Stomach (tissue), 9 donors: ENCODE measurements around the gene ALG14. TPM values are rescaled to one million over a fixed set of nuclear protein-coding genes. Genes with fewer than 3 reads are reported as not detected.

Experiments
- DNase-seq, 2 donors: peaks; one replicate each; pipeline versions ENCODE4 v3.0.0 to v3.0.0-alpha.2; 2013 to 2019
- H3K27ac ChIP-seq, 5 donors: fragments of 200-600 bp in 4 of 5; sonication (generic) in 4 of 5; one replicate each; pipeline ENCODE4 v1.5.1; 2013 to 2019; ENCODE audit warnings: mild to moderate bottlenecking in 1 of 5, moderate library complexity in 1 of 5
- H3K27me3 ChIP-seq, 3 donors: fragments of 200-600 bp; sonication (generic); one replicate each; pipeline ENCODE4 v1.5.1; 2017 to 2019; ENCODE audit warnings: mixed run types in 1 of 3
- H3K36me3 ChIP-seq, 4 donors: fragments of 200-600 bp; sonication (generic); 1 replicate in 3 of 4; 2 replicates in 1 of 4; pipeline ENCODE4 v1.5.1; 2016 to 2019
- H3K4me1 ChIP-seq, 4 donors: fragments of 200-600 bp; sonication (generic); one replicate each; pipeline ENCODE4 v1.5.1; 2016 to 2019
- H3K4me3 ChIP-seq, 4 donors: fragments of 200-600 bp; sonication (generic) in 3 of 4; one replicate each; pipeline ENCODE4 v1.5.1; 2016 to 2019; ENCODE audit warnings: mild to moderate bottlenecking in 1 of 4
- H3K9me3 ChIP-seq, 4 donors: fragments of 200-600 bp; sonication (generic); one replicate each; pipeline ENCODE4 v1.5.1; 2016 to 2019
- EP300 ChIP-seq: sonication (generic); formaldehyde crosslinking; IDR thresholded peaks from one replicate; pipeline ENCODE4 v1.6.1; 2017; ENCODE audit warnings: antibody characterized with exemption
- POLR2A ChIP-seq, 4 donors: fragments of 450-650 bp; IDR thresholded peaks; one replicate each; pipeline ENCODE4 v1.6.1; 2016; ENCODE audit warnings: antibody characterized with exemption in 4 of 4, control low read depth in 2 of 4, mild to moderate bottlenecking in 1 of 4, moderate library complexity in 1 of 4
- POLR2AphosphoS5 ChIP-seq, 3 donors: sonication (generic); formaldehyde crosslinking; IDR thresholded peaks; one replicate each; pipeline ENCODE4 v1.6.1; 2016; ENCODE audit warnings: antibody characterized with exemption in 3 of 3
- WGBS, 5 donors: extraction: QIAGEN DNeasy Blood & Tissue Kit in 3 of 5; methylation state at CpG; one replicate each; pipeline versions ENCODE4 v1.1.5 to v1.1.7; 2013 to 2018; 5-methylcytosine and 5-hydroxymethylcytosine counted together
- intact Hi-C: fragments of 100-400 bp; cut with DNase I; formaldehyde crosslinking; loops from one replicate; pipeline ENCODE4 v1.15.1; 2023; ENCODE audit warnings: low total_unique reads
- polyA plus RNA-seq, 3 donors: library from polyadenylated mRNA; stranded (reverse); fragments of 200-250 nt; gene quantifications; one replicate each; pipeline ENCODE4 v1.2.3, GENCODE V29; 2013
- total RNA-seq, 5 donors: library from RNA; depleted of rRNA; stranded (reverse); fragments of >200 nt; gene quantifications; one replicate each; pipeline versions ENCODE4 v1.1.0 to v1.2.3, GENCODE V29; 2014 to 2016
- TF ChIP-seq, protein P1 (sequence below), 7 experiments: fragments of 450-650 bp in 4 of 7; fragments of 200-600 bp in 3 of 7; sonication (generic) in 3 of 7; IDR thresholded peaks; one replicate each; pipeline ENCODE4 v1.5.1; 2016 to 2019; ENCODE audit warnings: antibody characterized with exemption in 7 of 7, control low read depth in 2 of 7, mild to moderate bottlenecking in 1 of 7
- donor health status: healthy with polysubstance abuse.
- donor health status: Bipolar disorder and iron deficiency.
- donor health status: healthy.

Gene ALG14
- total and polyA plus RNA-seq, 8 donors: under 0.01 to 3.5 (median 1.1) TPM; not detected in 1

GRCh38 chr1:94961988-94962387 lies 110.8 kb downstream of the ALG14 start:
- DNase-seq: no peak
- TF ChIP-seq POLR2A (IDR thresholded peaks at IDR 0.05) (no peak), POLR2AphosphoS5 (IDR thresholded peaks at IDR 0.05) (no peak), EP300 (no peak)
- TF ChIP-seq, protein P1, sequence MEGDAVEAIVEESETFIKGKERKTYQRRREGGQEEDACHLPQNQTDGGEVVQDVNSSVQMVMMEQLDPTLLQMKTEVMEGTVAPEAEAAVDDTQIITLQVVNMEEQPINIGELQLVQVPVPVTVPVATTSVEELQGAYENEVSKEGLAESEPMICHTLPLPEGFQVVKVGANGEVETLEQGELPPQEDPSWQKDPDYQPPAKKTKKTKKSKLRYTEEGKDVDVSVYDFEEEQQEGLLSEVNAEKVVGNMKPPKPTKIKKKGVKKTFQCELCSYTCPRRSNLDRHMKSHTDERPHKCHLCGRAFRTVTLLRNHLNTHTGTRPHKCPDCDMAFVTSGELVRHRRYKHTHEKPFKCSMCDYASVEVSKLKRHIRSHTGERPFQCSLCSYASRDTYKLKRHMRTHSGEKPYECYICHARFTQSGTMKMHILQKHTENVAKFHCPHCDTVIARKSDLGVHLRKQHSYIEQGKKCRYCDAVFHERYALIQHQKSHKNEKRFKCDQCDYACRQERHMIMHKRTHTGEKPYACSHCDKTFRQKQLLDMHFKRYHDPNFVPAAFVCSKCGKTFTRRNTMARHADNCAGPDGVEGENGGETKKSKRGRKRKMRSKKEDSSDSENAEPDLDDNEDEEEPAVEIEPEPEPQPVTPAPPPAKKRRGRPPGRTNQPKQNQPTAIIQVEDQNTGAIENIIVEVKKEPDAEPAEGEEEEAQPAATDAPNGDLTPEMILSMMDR (IDR thresholded peaks at IDR 0.05): no peak
- intact Hi-C loops: no loop called here
- 71 to 87% (median 80%) methylated on average over 3 of the region's 3 CpGs for WGBS, 5 donors
- H3K27me3 ChIP-seq: no peaks in the 10 kb centered on the region
- no peak overlapping the region for H3K4me3 ChIP-seq
- no peaks in the 10 kb centered on the region for H3K9me3 ChIP-seq
- peaks cover 0 to 30% (median 10%) of the 10 kb centered on the region in 4 donors for H3K4me1 ChIP-seq
- peak overlapping the region in 4 of 5 donors; percentile 69 to 90 (median 78) for H3K27ac ChIP-seq
- no peaks in the 10 kb centered on the region for H3K36me3 ChIP-seq

DNA sequence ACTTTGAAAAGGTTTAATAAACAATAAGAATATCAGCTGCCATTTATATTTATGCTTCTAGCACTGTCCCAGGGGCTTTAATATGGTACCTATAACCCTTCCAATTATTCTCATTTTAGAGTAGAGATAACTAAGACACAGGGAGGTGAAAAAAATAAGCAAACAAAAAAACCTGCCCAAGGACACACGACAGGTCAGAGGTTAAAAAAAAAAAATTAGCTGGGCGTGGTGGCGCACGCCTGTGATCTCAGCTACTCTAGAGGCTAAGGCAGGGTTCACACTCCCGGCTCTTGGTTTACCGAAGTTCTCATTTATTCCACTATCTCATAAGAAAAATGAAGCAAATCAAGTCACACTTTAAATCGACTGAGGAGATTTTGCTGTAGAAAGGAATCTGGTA lies 111.2 kb downstream of the ALG14 start:
- no peak for DNase-seq
- TF ChIP-seq, protein P1 (IDR thresholded peaks at IDR 0.05): no peak
- TF ChIP-seq POLR2AphosphoS5 (IDR thresholded peaks at IDR 0.05) (no peak), EP300 (no peak), POLR2A (IDR thresholded peaks at IDR 0.05) (no peak)
- Histone ChIP-seq H3K4me3 (no peak overlapping the region), H3K4me1 (peaks cover 0 to 31% (median 10%) of the 10 kb centered on the region in 4 donors), H3K27me3 (no peaks in the 10 kb centered on the region), H3K36me3 (no peaks in the 10 kb centered on the region), H3K9me3 (no peaks in the 10 kb centered on the region), H3K27ac (peak overlapping the region in 3 of 5 donors; percentile 77 to 90 (median 80))
- intact Hi-C loops: no loop called here
- WGBS, 5 donors: 57 to 85% (median 80%) methylated on average over 7 of the region's 7 CpGs

DNA sequence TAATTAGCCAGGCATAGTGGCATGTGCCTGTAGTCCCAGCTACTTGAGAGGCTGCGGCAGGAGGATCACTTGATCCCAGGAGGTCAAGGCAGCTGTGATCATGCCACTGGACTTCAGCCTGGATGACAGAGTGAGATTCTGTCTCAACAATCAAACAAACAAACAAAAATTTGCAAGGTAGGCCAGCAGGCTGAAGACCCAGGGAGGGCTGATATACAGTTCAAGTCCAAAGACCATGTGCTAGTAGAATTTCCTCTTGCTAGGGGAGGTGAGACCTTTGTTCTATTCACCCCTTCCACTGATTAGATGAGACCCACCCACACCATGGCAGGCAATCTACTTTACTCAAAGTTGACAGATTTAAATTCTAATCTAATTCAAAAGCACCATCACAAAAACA lies 114.7 kb downstream of the ALG14 start:
- TF ChIP-seq, protein P1 (IDR thresholded peaks at IDR 0.05): no peak
- TF ChIP-seq POLR2A (IDR thresholded peaks at IDR 0.05) (no peak), POLR2AphosphoS5 (IDR thresholded peaks at IDR 0.05) (no peak), EP300 (no peak)
- Histone ChIP-seq H3K27ac (no peak overlapping the region), H3K36me3 (no peaks in the 10 kb centered on the region), H3K9me3 (no peaks in the 10 kb centered on the region), H3K27me3 (no peaks in the 10 kb centered on the region), H3K4me3 (no peak overlapping the region), H3K4me1 (peaks cover 7 to 47% (median 26%) of the 10 kb centered on the region in 4 donors)
- WGBS, 5 donors: 89 to 100% (median 100%) methylated on average over 1 of the region's 1 CpG
- intact Hi-C loops: no loop called here
- DNase-seq: no peak

DNA sequence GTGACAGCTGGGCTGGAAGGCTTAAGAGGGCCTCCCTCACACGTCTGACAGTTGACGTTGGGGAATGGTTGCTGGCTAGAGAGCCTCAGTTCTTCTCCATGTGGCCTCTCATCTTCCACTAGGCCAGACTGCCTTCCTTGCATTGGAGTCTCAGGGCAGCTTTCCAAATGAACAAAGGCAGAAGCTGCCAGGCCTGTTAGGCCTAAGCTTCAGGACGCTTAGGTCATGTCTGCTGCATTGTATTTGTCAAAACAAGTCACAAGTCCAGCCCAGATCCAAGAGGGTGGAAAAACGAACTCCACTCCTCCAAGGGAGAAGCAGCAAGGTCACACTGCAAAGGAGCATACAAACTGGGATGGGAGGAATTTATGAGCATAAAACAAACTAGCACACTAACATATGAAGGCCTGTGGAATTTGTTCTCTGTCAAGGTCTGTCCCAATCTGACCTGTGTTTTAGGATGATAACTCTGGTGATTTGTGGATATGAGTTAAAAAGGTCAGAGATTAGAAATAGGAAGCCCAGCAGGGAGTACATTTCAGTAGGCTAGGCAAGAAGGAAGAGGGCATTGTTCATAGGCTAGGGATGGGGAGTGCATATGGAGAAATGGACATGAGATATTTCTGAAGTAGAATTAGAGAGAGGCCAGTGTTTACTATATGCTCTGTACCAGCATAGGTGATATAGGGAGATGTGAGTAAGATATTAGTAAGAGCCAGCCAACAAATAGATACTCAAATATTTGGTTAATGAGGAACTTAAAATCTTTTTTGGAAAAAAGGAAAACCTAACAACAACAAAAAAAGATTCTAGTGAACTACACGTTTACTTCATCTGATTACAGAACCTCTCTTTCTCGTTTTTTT lies 116.8 kb downstream of the ALG14 start:
- Histone ChIP-seq H3K36me3 (no peaks in the 10 kb centered on the region), H3K27ac (peak overlapping the region in 4 of 5 donors; percentile 15 to 55 (median 34)), H3K4me3 (no peak overlapping the region), H3K27me3 (no peaks in the 10 kb centered on the region), H3K4me1 (peaks cover 11 to 32% (median 22%) of the 10 kb centered on the region in 4 donors), H3K9me3 (no peaks in the 10 kb centered on the region)
- no peak for TF ChIP-seq POLR2A (IDR thresholded peaks at IDR 0.05)
- TF ChIP-seq, protein P1 (IDR thresholded peaks at IDR 0.05): no peak
- no peak for TF ChIP-seq EP300
- TF ChIP-seq POLR2AphosphoS5 (IDR thresholded peaks at IDR 0.05): no peak
- WGBS, 5 donors: 40 to 50% (median 43%) methylated on average over 6 of the region's 6 CpGs
- peak in 1 of 2 donors; percentile 58 for DNase-seq
- intact Hi-C loops: no loop called here
